Cerebellar nuclear complex (tissue), 1 donor: ENCODE data around the gene CENPQ.

Experiments
- DNase-seq, 2 experiments: peaks; one replicate each; lab custom pipeline; 2025; lab: John Stamatoyannopoulos, UW

Gene CENPQ

GRCh38 chr6:49541936-49542335, 78.8 kb downstream of the CENPQ start:
- DNase-seq = no peak
